Right atrium auricular region (tissue), 2 donors: ENCODE results near the gene IL2RA. TPM values are rescaled to one million over a fixed set of nuclear protein-coding genes. Genes with fewer than 3 reads are reported as not detected.

Source experiments
- DNase-seq: peaks from one replicate; pipeline ENCODE4 v3.0.0-alpha.2; 2019; ENCODE audit warnings: low spot score
- H3K27ac ChIP-seq, 2 donors: fragments of 200-600 bp; sonication (generic); 1 replicate in 1 of 2; 2 replicates in 1 of 2; pipeline ENCODE4 v1.5.1; 2016 to 2019
- H3K27me3 ChIP-seq, 2 donors: fragments of 200-600 bp; sonication (generic); one replicate each; pipeline versions ENCODE4 v1.5.1 to v1.6.0; 2017 to 2019
- H3K36me3 ChIP-seq: fragments of 200-600 bp; sonication (generic); one replicate; pipeline ENCODE4 v1.5.1; 2016
- H3K4me1 ChIP-seq, 2 donors: fragments of 200-600 bp; sonication (generic); one replicate each; pipeline versions ENCODE4 v1.5.1 to v1.6.0; 2017 to 2019
- H3K4me3 ChIP-seq, 2 donors: fragments of 200-600 bp; sonication (generic); 1 replicate in 1 of 2; 2 replicates in 1 of 2; pipeline ENCODE4 v1.5.1; 2017 to 2019; ENCODE audit warnings: mild to moderate bottlenecking in 1 of 2, moderate library complexity in 1 of 2
- H3K9me3 ChIP-seq, 2 donors: fragments of 200-600 bp; sonication (generic); one replicate each; pipeline ENCODE4 v1.5.1; 2019
- total RNA-seq, 2 donors: library from RNA; depleted of rRNA; stranded (reverse); fragments of >200 nt; gene quantifications; one replicate each; pipeline ENCODE4 v1.1.0, GENCODE V29; 2016
- TF ChIP-seq, protein P1 (sequence below), 2 donors: fragments of 200-600 bp; sonication (generic); IDR thresholded peaks; one replicate each; pipeline ENCODE4 v1.5.1; 2019; ENCODE audit warnings: antibody characterized with exemption in 2 of 2

IL2RA gene
- total RNA-seq, 2 donors from 2014 or later, result 0.16 to 0.30 TPM

DNA sequence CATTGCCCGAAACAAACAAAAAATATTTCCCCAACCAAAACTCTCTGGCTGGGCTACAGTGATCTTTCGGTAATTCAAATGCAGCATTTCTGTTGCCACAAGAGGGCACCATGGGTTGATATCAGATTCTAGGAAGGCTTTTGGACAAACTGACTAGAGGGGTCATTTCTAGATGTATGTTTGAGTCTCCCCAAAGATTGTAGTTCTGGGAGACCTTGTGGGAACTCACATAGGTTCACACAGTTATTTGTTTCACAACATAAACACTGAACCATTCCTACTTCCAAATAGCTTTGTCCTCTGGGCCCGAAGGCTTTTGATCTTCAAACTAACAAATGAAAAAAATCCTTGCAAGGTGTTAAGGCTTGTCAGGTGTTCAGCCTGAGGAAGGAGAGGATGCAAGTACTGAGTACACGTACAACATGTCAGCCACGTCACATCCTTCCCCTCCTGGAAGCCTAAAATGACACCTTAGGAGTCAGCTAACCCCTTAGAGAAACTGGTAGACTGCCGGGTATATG, 47.9 kb downstream of the IL2RA start:
- H3K27ac ChIP-seq, result no peak overlapping the region
- TF ChIP-seq, protein P1, sequence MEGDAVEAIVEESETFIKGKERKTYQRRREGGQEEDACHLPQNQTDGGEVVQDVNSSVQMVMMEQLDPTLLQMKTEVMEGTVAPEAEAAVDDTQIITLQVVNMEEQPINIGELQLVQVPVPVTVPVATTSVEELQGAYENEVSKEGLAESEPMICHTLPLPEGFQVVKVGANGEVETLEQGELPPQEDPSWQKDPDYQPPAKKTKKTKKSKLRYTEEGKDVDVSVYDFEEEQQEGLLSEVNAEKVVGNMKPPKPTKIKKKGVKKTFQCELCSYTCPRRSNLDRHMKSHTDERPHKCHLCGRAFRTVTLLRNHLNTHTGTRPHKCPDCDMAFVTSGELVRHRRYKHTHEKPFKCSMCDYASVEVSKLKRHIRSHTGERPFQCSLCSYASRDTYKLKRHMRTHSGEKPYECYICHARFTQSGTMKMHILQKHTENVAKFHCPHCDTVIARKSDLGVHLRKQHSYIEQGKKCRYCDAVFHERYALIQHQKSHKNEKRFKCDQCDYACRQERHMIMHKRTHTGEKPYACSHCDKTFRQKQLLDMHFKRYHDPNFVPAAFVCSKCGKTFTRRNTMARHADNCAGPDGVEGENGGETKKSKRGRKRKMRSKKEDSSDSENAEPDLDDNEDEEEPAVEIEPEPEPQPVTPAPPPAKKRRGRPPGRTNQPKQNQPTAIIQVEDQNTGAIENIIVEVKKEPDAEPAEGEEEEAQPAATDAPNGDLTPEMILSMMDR (IDR thresholded peaks at IDR 0.05), result peak; percentile 51 to 79
- no peaks in the 10 kb centered on the region for H3K9me3 ChIP-seq
- no peak overlapping the region for H3K4me3 ChIP-seq
- H3K4me1 ChIP-seq, result no peaks in the 10 kb centered on the region
- H3K36me3 ChIP-seq, result no peaks in the 10 kb centered on the region
- no peak for DNase-seq
- H3K27me3 ChIP-seq, result no peaks in the 10 kb centered on the region

DNA sequence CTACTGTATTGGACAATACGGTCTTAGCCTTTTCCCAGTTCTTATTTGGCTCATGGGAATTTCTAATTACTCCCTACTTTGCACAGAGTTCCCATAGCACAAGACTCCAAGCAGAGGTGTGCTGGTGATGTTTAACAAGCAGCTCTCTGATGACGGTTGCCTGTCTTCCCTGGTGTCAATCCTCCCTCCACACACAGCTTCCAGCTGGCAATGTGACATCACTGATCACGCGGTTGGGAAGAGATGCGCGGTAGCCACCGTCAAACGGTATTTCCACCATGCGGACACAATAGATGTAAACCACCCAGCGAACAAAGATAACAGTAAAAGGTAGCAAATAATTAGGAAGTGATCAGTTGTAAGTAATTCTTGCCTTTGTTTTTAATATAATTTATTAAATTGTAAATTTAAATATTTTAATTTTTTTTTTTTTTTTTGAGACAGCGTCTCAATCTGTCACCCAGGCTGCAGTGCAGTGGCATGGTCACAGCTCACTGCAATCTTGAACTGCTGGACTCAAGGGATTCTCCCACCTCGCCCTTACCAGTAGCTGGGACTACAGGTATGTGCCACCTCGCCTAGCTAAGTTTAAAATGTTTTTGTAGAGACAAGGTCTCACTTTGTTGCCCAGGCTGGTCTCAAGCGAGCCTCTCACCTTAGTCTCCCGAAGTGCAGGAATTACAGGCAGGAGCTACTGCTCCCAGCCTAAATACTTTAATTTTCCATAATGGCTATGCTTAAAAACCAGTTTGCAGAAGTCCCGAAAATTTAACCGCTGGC, 48.6 kb downstream of the IL2RA start:
- Histone ChIP-seq H3K27ac (no peak overlapping the region), H3K9me3 (no peaks in the 10 kb centered on the region), H3K36me3 (no peaks in the 10 kb centered on the region), H3K4me1 (no peaks in the 10 kb centered on the region), H3K4me3 (no peak overlapping the region), H3K27me3 (no peaks in the 10 kb centered on the region)
- TF ChIP-seq, protein P1 (IDR thresholded peaks at IDR 0.05), result no peak
- DNase-seq, result no peak

DNA sequence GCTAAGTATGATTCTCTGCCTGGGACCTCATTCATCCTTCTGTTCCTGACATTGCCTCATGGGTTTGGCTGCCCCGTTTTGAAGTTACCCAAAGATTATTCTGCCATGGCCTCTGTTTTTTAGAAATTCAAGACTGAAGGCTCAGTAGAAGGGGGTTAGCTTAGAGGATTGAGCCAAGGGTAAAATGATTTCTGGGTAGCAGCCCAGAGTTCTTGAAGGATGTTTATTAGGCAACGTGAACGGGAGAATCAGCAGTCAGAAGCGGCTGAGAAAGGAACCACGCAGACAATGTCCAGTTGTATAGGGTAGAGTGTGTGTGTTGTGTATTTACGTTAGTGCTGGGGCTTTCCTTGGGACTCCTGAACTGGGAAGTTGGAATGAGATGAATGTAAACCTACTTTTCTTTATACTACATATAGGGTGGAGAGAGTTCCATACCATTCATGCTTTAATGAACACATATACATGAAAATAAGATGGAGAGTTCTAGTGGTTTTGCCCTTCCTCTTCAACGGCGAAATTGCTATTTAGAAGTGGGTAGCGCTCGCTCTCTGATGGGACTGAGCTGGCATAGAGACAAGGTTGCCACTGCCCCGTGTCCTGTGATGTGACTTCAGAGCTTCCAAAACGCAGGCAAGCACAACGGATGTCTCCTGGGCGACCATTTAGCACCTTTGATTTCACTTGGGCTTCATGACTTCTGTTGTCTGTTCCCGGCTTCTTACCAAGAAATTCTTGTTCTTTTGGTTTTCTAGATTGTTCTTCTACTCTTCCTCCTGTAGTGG, 49.9 kb downstream of the IL2RA start:
- H3K9me3 ChIP-seq, result peaks cover 0 to 5% of the 10 kb centered on the region in 2 donors
- TF ChIP-seq, protein P1 (IDR thresholded peaks at IDR 0.05), result no peak
- no peaks in the 10 kb centered on the region for H3K4me1 ChIP-seq
- H3K27ac ChIP-seq, result no peak overlapping the region
- DNase-seq, result no peak
- no peak overlapping the region for H3K4me3 ChIP-seq
- no peaks in the 10 kb centered on the region for H3K36me3 ChIP-seq
- no peaks in the 10 kb centered on the region for H3K27me3 ChIP-seq

DNA sequence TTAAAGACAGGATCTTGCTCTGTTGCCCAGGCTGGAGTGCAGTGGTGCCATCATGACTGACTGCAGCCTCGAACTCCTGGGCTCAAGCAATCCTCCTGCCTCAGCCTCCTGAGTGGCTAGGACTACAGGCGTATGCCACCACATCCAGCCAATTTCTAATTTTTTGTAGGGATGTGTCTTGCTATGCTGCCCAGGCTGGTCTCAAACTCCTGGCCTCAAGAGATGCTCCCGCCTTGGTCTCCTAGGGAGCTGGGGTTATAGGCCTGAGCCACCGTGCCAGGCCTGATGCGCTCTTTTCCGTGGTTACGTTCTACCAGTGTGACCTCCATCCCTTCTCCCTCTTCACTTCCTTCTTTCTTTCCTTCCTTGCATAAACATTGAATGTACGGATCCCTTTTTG, 50.6 kb downstream of the IL2RA start:
- DNase-seq, result no peak
- H3K4me3 ChIP-seq, result no peak overlapping the region
- TF ChIP-seq, protein P1 (IDR thresholded peaks at IDR 0.05), result no peak

DNA sequence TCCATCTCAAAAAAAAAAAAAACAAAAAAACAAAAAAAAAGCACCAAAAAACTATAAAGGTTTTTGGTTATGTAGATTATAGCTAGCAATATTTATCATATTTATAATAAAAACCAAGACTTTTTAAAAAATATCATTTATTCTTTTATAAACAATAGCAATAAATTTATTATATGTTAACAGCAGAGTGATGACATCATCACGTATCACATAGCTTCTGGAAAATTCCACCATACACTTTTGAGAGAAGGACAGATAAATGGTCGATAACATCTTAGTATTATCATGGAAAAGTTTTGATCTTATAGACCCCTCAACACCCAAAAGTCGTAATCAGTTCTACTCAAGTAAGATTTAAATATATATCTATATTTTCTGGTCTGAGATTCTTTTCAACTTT, 51.6 kb downstream of the IL2RA start:
- DNase-seq, result no peak
- H3K9me3 ChIP-seq, result peaks cover 0 to 10% of the 10 kb centered on the region in 2 donors
- H3K27ac ChIP-seq, result no peak overlapping the region
- H3K4me1 ChIP-seq, result no peaks in the 10 kb centered on the region
- H3K4me3 ChIP-seq, result no peak overlapping the region
- H3K36me3 ChIP-seq, result no peaks in the 10 kb centered on the region
- TF ChIP-seq, protein P1 (IDR thresholded peaks at IDR 0.05), result no peak
- no peaks in the 10 kb centered on the region for H3K27me3 ChIP-seq

More for the DNA sequence above, 50.6 kb downstream of the IL2RA start:
- Histone ChIP-seq H3K27ac (no peak overlapping the region), H3K27me3 (no peaks in the 10 kb centered on the region), H3K9me3 (peaks cover 0 to 10% of the 10 kb centered on the region in 2 donors), H3K36me3 (no peaks in the 10 kb centered on the region), H3K4me1 (no peaks in the 10 kb centered on the region)
